SK-N-MC (cell line): ENCODE results near the gene CCDC66.

Source experiments
- EZH2 ChIP-seq: fragments of 200-600 bp; sonication (generic); IDR thresholded peaks from one replicate; pipeline ENCODE4 v1.6.1; 2017; ENCODE audit warnings: antibody characterized with exemption
- FOXP2 ChIP-seq: optimal IDR thresholded peaks from 2 replicates; pipeline ENCODE3; 2011; ENCODE audit warnings: mild to moderate bottlenecking, moderate library complexity; ENCODE audit not compliant: insufficient read depth; ENCODE audit errors: extremely low read length, control extremely low read depth
- POLR2AphosphoS5 ChIP-seq: IDR thresholded peaks from 2 replicates; pipeline ENCODE4 v1.6.1; 2012; ENCODE audit warnings: mild to moderate bottlenecking, low read depth, low read length, borderline replicate concordance

DNA sequence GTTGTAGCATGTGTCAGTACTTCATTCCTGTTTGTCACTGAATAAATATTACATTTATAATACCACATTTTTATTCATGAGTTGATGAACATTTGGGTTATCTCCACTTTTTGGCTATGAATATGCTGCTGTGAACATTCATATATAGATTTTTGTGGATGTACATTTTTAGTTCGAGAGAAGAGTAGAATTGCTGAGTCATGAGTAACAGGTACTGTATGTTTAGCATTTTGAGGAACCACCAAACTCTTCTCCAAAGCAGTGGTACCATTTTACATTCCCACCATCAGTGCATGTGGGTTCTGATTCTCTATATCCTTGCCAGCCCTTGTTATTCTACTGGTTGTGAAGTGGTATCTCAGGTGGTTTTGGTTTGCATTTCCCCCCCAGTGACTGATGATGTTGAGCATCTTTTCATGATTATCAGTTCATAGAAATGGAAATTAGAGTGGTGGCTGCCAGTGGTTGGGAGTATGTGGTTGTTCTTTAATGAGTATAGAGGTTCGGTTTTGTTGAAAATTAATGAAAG is 59.6 kb downstream of the CCDC66 start:
- TF ChIP-seq EZH2 (no peak), POLR2AphosphoS5 (no peak), FOXP2 (no peak)
